Activated CD8-positive, alpha-beta memory T cell treated with anti-CD3 and anti-CD28 coated beads, Interleukin-2, amount 50 U/mL, for 1 hour (primary cell): ENCODE data around the gene RAI1.

Experiments
- DNase-seq: peaks from one replicate; pipeline ENCODE4 v3.0.0-alpha.2; 2020; ENCODE audit errors: extremely low read depth

RAI1 gene

GRCh38 chr17:17732892-17733670 is 51.8 kb downstream of the RAI1 start:
- no peak for DNase-seq

- no peak for DNase-seq
These were observed 55.2 kb downstream of the RAI1 start for GRCh38 chr17:17736205-17737183.

- DNase-seq = no peak
These were observed 57.0 kb downstream of the RAI1 start for GRCh38 chr17:17737961-17738894.

- no peak for DNase-seq
These were observed 57.6 kb downstream of the RAI1 start for GRCh38 chr17:17738901-17739300.

GRCh38 chr17:17739388-17740066 is 58.3 kb downstream of the RAI1 start:
- no peak for DNase-seq

GRCh38 chr17:17740615-17741348 is 59.5 kb downstream of the RAI1 start:
- DNase-seq = peak; percentile 51

GRCh38 chr17:17741349-17742023 is 60.2 kb downstream of the RAI1 start:
- no peak for DNase-seq

- DNase-seq = no peak
These were observed 60.9 kb downstream of the RAI1 start for GRCh38 chr17:17742133-17742621.

GRCh38 chr17:17742688-17743390 is 61.6 kb downstream of the RAI1 start:
- no peak for DNase-seq

- DNase-seq = no peak
These were observed 62.3 kb downstream of the RAI1 start for GRCh38 chr17:17743391-17744112.

GRCh38 chr17:17744116-17744515 is 62.9 kb downstream of the RAI1 start:
- no peak for DNase-seq

GRCh38 chr17:17745476-17746455 is 64.5 kb downstream of the RAI1 start:
- DNase-seq = no peak

GRCh38 chr17:17748179-17748578 is 66.9 kb downstream of the RAI1 start:
- no peak for DNase-seq

GRCh38 chr17:17748604-17749003 is 67.3 kb downstream of the RAI1 start:
- DNase-seq = no peak

- no peak for DNase-seq
These were observed 67.9 kb downstream of the RAI1 start for GRCh38 chr17:17749025-17749772.

GRCh38 chr17:17749921-17750320 is 68.7 kb downstream of the RAI1 start:
- no peak for DNase-seq
